WTC11 (cell line): ENCODE results near the gene FAM217B. TPM values are rescaled to one million over a fixed set of nuclear protein-coding genes. Genes with fewer than 3 reads are reported as not detected.

Experiments
- ATAC-seq: fragments of 200-7000 bp; cut with Tn5 transposase; 2 replicates; pipeline ENCODE4 v1.10.0; 2021; ENCODE audit warnings: mild to moderate bottlenecking, moderate library complexity
- CTCF ChIA-PET: fragments of 300-600 bp; sonication (Branson Sonifier 250); formaldehyde crosslinking; loops from one replicate; lab custom pipeline; 2021; ENCODE audit warnings: antibody characterized with exemption; lab: Charles Lee
- POLR2A ChIA-PET: fragments of 350-600 bp; sonication (Branson Sonifier 250); formaldehyde crosslinking; loops from one replicate; lab custom pipeline; 2021; ENCODE audit warnings: antibody characterized with exemption; lab: Charles Lee
- DNase-seq: peaks from one replicate; pipeline ENCODE4 v3.0.0; 2021; ENCODE audit warnings: low spot score
- H3K27ac Mint-ChIP-seq: 2 replicates; pipeline ENCODE4 v1.8.0; 2021; ENCODE audit warnings: mixed read lengths
- H3K27me3 Mint-ChIP-seq: 2 replicates; pipeline ENCODE4 v1.8.0; 2021; ENCODE audit warnings: low read depth, mild to moderate bottlenecking, moderate library complexity, mixed read lengths
- H3K36me3 Mint-ChIP-seq: 2 replicates; pipeline ENCODE4 v1.8.0; 2021; ENCODE audit warnings: mixed read lengths
- H3K4me1 Mint-ChIP-seq: 2 replicates; pipeline ENCODE4 v1.8.0; 2022; ENCODE audit warnings: mixed read lengths
- H3K4me3 Mint-ChIP-seq: 2 replicates; pipeline ENCODE4 v1.8.0; 2021; ENCODE audit warnings: mild to moderate bottlenecking, moderate library complexity, mixed read lengths
- H3K9me3 Mint-ChIP-seq: 2 replicates; pipeline ENCODE4 v1.8.0; 2021; ENCODE audit warnings: mixed read lengths
- AR ChIP-seq: fragments of 250-450 bp; sonication (Bioruptor Pico); IDR thresholded peaks from 2 replicates; pipeline ENCODE4 v1.9.0; 2021; ENCODE audit warnings: mild to moderate bottlenecking
- ATF1 ChIP-seq: sonication (generic); formaldehyde crosslinking; IDR thresholded peaks from 2 replicates; pipeline ENCODE4 v1.8.1; 2023; ENCODE audit warnings: mild to moderate bottlenecking, moderate library complexity, missing genetic modification reagents
- CBFB ChIP-seq: sonication (generic); formaldehyde crosslinking; IDR thresholded peaks from 2 replicates; pipeline ENCODE4 v1.8.1; 2022; ENCODE audit warnings: mild to moderate bottlenecking, low read depth, missing genetic modification reagents
- CREM ChIP-seq: sonication (generic); formaldehyde crosslinking; IDR thresholded peaks from 2 replicates; pipeline ENCODE4 v1.8.1; 2022; ENCODE audit warnings: mild to moderate bottlenecking, missing genetic modification reagents, moderate library complexity
- E2F4 ChIP-seq: sonication (generic); formaldehyde crosslinking; IDR thresholded peaks from 2 replicates; pipeline ENCODE4 v1.8.1; 2022; ENCODE audit warnings: low read depth, mild to moderate bottlenecking, moderate library complexity, missing genetic modification reagents, borderline replicate concordance
- EMX1 ChIP-seq: fragments of 250-450 bp; sonication (Bioruptor Pico); IDR thresholded peaks from 2 replicates; pipeline ENCODE4 v1.8.0; 2021; ENCODE audit warnings: mild to moderate bottlenecking
- ETV6 ChIP-seq: sonication (generic); formaldehyde crosslinking; IDR thresholded peaks from 2 replicates; pipeline ENCODE4 v1.8.1; 2022; ENCODE audit warnings: mild to moderate bottlenecking, missing genetic modification reagents
- FOXP1 ChIP-seq: sonication (generic); formaldehyde crosslinking; IDR thresholded peaks from 2 replicates; pipeline ENCODE4 v1.8.0; 2022; ENCODE audit warnings: missing genetic modification reagents, mild to moderate bottlenecking, moderate library complexity, borderline replicate concordance
- GTF2I ChIP-seq: fragments of 250-450 bp; sonication (Bioruptor Pico); conservative IDR thresholded peaks from 2 replicates; pipeline ENCODE4 v1.4.0; 2021; ENCODE audit warnings: mild to moderate bottlenecking
- HMGA2 ChIP-seq: fragments of 250-450 bp; sonication (Bioruptor Pico); IDR thresholded peaks from 2 replicates; pipeline ENCODE4 v1.4.0; 2021; ENCODE audit warnings: mild to moderate bottlenecking, moderate library complexity
- KAT7 ChIP-seq: sonication (generic); formaldehyde crosslinking; IDR thresholded peaks from 2 replicates; pipeline ENCODE4 v1.8.1; 2023; ENCODE audit warnings: missing genetic modification reagents, mild to moderate bottlenecking, borderline replicate concordance
- MYBL2 ChIP-seq: sonication (generic); formaldehyde crosslinking; IDR thresholded peaks from 2 replicates; pipeline ENCODE4 v1.8.1; 2023; ENCODE audit warnings: mild to moderate bottlenecking, moderate library complexity, missing genetic modification reagents
- NFE2L1 ChIP-seq: sonication (generic); formaldehyde crosslinking; IDR thresholded peaks from 2 replicates; pipeline ENCODE4 v1.8.1; 2023; ENCODE audit warnings: missing genetic modification reagents
- SOX15 ChIP-seq: fragments of 250-450 bp; sonication (Bioruptor Pico); IDR thresholded peaks from 2 replicates; pipeline ENCODE4 v1.9.0; 2021; ENCODE audit warnings: mild to moderate bottlenecking
- SP1 ChIP-seq: sonication (generic); formaldehyde crosslinking; conservative IDR thresholded peaks from 2 replicates; pipeline ENCODE4 v1.8.1; 2022; ENCODE audit warnings: missing genetic modification reagents
- ZNF416 ChIP-seq: fragments of 250-450 bp; sonication (Bioruptor Pico); IDR thresholded peaks from 2 replicates; pipeline ENCODE4 v1.9.0; 2021; ENCODE audit warnings: mild to moderate bottlenecking, inconsistent platforms
- total RNA-seq: library from RNA; stranded (reverse); gene quantifications from 3 replicates; pipeline ENCODE4 v1.2.3, GENCODE V29; 2021
- TF ChIP-seq, protein P1 (sequence below): sonication (generic); formaldehyde crosslinking; IDR thresholded peaks from 2 replicates; pipeline ENCODE4 v1.8.1; 2023; ENCODE audit warnings: mild to moderate bottlenecking, missing genetic modification reagents
- TF ChIP-seq, protein P2 (sequence below): sonication (generic); formaldehyde crosslinking; IDR thresholded peaks from 2 replicates; pipeline ENCODE4 v1.8.0; 2022; ENCODE audit warnings: mild to moderate bottlenecking, missing genetic modification reagents
- TF ChIP-seq, protein P3 (sequence below): sonication (generic); formaldehyde crosslinking; IDR thresholded peaks from 2 replicates; pipeline ENCODE4 v1.8.1; 2023; ENCODE audit warnings: mild to moderate bottlenecking, missing genetic modification reagents, borderline replicate concordance

The FAM217B gene
- total RNA-seq, 1 experiment from 2014 or later, result 14.8 TPM

DNA sequence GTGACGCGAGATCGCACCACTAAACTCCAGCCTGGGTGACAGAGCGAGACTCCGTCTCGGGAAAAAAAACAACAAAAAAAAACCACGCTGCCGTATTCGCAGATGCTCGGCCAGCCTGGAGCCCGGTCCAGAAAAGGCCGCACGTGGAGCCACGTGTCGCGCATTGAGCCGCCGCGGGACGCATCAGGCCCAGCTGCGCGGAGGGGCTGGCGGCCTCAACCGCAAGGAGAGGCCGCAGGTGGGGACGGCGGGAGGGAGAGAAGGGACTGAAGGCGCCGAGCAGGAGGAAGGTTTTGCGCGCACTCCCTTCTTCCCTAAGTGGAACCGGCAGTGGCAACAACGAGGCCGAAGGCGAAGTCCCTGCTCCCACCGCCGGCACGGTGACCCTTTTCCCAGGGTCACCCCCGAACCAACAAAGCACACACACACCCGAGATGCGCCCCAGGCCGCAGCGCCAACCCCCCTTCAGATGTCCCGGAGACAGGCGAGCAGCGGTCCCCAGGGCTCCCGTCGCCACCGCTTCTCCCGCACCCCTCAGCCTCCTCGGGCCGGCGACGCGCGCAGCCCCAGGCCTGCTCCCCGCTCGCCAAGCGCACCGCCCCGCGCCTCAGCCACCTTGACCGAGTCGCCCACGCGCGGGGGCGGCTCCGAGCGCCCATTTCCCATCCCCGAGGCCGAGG, 7.4 kb upstream of the FAM217B start:
- Mint-ChIP-seq H3K36me3 (no peaks in the 10 kb centered on the region), H3K4me1 (peaks cover 6% of the 10 kb centered on the region; the same call in 1 of the 2 replicates), H3K27ac (no peak overlapping the region), H3K27me3 (peaks cover 53% of the 10 kb centered on the region), H3K4me3 (no peak overlapping the region), H3K9me3 (no peaks in the 10 kb centered on the region)
- ChIA-PET POLR2A (no interaction called here), CTCF (interaction anchor here (3.0 to 3.2 kb wide), 2 partner anchors 13 to 83 kb away, joined by 10 to 37 read pairs; no protein-coding TSS in a partner anchor)
- TF ChIP-seq NFE2L1 (CRISPR knock-in tag) (no peak), GTF2I (CRISPR knock-in tag) (no peak), SOX15 (CRISPR knock-in tag) (no peak), HMGA2 (no peak), FOXP1 (CRISPR knock-in tag) (no peak), KAT7 (CRISPR knock-in tag) (no peak), CBFB (CRISPR knock-in tag) (no peak), AR (CRISPR knock-in tag) (no peak), ATF1 (no peak), ETV6 (CRISPR knock-in tag) (no peak), CREM (CRISPR knock-in tag) (no peak), SP1 (CRISPR knock-in tag) (no peak), ZNF416 (CRISPR knock-in tag) (no peak), E2F4 (CRISPR knock-in tag) (no peak), EMX1 (CRISPR knock-in tag) (no peak), MYBL2 (CRISPR knock-in tag) (no peak)
- TF ChIP-seq, protein P1, sequence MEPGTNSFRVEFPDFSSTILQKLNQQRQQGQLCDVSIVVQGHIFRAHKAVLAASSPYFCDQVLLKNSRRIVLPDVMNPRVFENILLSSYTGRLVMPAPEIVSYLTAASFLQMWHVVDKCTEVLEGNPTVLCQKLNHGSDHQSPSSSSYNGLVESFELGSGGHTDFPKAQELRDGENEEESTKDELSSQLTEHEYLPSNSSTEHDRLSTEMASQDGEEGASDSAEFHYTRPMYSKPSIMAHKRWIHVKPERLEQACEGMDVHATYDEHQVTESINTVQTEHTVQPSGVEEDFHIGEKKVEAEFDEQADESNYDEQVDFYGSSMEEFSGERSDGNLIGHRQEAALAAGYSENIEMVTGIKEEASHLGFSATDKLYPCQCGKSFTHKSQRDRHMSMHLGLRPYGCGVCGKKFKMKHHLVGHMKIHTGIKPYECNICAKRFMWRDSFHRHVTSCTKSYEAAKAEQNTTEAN (CRISPR knock-in tag), result no peak
- TF ChIP-seq, protein P2, sequence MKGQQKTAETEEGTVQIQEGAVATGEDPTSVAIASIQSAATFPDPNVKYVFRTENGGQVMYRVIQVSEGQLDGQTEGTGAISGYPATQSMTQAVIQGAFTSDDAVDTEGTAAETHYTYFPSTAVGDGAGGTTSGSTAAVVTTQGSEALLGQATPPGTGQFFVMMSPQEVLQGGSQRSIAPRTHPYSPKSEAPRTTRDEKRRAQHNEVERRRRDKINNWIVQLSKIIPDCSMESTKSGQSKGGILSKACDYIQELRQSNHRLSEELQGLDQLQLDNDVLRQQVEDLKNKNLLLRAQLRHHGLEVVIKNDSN, result no peak
- TF ChIP-seq, protein P3, sequence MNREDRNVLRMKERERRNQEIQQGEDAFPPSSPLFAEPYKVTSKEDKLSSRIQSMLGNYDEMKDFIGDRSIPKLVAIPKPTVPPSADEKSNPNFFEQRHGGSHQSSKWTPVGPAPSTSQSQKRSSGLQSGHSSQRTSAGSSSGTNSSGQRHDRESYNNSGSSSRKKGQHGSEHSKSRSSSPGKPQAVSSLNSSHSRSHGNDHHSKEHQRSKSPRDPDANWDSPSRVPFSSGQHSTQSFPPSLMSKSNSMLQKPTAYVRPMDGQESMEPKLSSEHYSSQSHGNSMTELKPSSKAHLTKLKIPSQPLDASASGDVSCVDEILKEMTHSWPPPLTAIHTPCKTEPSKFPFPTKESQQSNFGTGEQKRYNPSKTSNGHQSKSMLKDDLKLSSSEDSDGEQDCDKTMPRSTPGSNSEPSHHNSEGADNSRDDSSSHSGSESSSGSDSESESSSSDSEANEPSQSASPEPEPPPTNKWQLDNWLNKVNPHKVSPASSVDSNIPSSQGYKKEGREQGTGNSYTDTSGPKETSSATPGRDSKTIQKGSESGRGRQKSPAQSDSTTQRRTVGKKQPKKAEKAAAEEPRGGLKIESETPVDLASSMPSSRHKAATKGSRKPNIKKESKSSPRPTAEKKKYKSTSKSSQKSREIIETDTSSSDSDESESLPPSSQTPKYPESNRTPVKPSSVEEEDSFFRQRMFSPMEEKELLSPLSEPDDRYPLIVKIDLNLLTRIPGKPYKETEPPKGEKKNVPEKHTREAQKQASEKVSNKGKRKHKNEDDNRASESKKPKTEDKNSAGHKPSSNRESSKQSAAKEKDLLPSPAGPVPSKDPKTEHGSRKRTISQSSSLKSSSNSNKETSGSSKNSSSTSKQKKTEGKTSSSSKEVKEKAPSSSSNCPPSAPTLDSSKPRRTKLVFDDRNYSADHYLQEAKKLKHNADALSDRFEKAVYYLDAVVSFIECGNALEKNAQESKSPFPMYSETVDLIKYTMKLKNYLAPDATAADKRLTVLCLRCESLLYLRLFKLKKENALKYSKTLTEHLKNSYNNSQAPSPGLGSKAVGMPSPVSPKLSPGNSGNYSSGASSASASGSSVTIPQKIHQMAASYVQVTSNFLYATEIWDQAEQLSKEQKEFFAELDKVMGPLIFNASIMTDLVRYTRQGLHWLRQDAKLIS (CRISPR knock-in tag), result no peak
- no peak for DNase-seq
- ATAC-seq, result no peak
